Hematopoietic multipotent progenitor cell treated with erythropoietin and hydrocortisone succinate and interleukin-3 and kit ligand, for 15 days (in vitro differentiated cells): ENCODE results near the gene LPO.

ENCODE experiments used
- DNase-seq: peaks from one replicate; pipeline ENCODE4 v3.0.0-alpha.2; 2015; ENCODE audit warnings: low spot score

Gene LPO

DNA sequence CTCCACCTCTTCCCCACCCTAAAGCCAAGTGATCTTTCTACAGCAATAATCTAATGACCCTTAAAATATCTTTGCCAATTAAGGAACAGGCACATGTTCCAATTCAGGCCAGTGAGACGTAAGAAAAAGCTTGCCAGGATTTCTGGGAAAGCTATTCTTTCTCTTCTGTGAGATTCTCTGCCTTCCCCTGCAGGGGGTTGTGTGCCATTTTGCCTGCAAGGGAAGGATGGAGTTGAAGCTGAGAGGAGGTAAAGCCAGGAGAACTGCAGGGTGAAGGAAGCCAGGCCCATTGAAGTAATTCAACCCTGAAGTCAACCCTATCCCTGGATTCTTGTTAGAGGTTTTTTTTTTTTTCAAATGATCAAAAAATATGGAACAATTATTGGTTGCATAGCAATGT is 9.0 kb upstream of the LPO start:
- no peak for DNase-seq

DNA sequence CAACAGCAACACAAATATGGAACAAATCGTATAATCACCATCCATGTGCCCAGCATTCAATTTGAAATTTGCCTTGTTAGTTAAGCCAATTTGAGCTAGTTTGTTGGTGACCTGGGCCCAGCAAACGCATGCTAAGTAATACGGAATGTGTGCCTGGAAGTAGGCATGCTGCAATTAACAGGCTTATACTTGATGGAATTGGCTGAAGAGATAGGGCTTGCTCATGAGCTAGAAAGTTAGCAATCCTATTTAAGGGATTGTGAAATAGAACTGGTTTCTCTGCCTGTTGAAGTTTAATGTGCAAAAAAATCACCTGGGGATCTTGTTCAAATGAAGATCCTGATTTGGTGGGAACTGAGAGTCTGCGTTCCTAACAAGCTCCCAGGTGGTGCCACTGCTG is 8.5 kb upstream of the LPO start:
- no peak for DNase-seq

DNA sequence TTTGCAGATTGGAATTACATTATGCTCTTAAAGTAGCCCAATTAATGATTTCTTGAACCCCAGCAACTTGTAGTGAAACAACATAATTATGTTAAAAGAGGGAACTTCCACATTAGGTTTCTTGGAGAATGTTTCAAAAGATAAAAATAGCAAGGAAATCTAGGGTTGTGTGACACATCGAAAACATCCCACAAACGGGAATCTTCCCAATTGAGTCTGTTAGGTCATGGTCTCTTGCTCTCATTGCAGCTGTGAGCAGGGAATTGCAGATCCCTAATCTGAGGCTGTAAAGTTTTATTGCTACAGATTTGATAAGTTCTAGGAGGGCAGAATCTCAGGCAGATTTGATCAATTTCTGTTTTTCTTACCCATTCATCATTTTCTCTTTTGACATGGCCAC is 6.7 kb upstream of the LPO start:
- no peak for DNase-seq

DNA sequence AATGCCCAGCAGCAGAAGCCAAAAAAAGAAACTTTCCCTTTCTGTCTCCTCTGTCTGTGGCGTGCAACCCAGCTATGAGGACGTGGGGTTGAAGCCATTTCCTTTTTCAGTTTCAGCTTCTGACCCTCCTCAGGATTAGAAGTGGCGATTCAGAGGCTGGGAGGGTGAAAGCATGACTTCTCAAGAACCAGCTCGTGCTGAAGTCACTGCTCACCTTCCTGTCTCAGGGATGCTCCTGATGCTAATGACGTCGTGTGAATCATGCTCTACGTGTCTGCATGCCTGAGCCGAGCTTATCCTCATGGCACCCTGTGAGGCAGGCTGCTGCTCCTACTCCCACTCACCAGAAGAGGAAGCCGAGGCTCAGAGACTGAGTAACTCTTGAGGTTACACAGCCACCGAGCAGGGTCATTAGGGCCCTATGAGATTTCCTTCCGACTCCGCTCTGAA is 5.7 kb upstream of the LPO start:
- DNase-seq, result no peak

DNA sequence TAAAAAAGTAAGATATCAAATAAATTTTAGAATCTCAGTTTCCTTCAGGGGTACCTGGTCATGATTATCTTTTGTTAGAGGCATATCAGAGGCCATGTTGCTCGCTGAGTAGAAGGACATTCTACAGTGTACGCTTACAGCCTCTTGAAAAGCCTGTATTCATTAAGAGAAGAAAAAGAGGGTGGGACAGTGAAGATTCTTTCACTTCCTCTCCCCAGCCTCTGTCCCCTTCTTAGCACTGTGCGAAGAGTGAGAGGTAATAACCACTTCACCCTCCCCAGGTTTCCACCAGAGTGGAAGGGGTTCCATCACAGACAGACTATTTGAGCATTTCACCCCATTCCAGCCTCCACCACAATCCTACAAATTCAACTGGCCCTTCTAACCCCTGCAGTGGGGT is 4.8 kb upstream of the LPO start:
- no peak for DNase-seq

DNA sequence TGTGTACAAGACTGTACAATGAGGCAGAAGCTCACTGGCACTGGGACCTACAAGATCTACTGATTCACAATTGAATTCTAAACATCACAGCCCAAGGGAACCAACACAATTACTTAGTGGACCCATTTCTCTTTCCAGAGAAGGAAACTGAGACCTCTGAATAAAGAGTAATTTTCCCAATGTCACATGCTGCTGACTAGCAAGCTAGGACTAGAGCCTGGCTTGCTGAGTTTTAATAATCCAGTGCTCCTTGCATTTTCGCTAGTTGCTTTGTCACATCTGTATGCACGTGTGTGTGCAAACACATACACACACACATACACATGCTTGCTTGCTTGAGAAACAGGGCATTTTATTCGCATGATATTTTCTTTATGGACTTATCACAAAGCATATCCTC is 3.9 kb upstream of the LPO start:
- DNase-seq, result no peak

DNA sequence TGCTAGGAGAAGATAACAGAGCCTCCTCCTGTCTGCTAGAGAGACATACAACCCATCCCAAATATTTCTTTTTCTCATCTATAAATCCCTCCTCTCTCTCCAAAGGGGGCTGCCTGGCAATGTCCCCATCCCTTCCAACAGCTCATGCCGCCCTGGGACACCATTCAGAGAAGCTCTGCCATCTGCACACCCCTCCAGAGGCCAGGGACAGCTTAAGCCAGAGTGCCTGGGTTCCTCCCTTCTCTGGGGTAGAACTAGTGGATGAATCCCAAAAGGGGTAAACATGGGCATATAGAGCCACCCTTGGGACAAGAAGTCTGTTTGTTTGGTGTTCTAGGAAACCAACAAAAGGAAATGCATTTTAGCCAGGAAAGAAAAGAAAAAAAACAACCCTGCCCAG is 2.6 kb upstream of the LPO start:
- no peak for DNase-seq

DNA sequence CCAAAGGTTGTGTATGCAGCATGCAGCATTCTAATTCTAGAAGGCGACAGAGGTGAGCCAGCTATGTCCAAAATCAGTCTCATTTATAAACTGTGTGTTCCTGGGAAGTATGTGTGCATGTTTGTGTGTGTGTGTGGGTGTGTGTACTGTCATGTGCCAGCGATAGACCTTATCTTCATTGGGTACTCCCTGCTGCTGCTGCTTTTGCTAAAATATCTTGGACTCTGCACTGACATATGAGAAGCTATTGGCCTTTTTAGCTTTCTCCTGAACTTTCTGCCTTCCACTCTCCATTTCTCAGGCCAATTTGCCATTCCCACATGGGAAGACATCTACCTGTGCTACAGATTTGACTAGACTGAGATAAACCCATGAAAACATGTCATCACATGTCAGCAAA is 2.0 kb upstream of the LPO start:
- DNase-seq, result peak; percentile 11

DNA sequence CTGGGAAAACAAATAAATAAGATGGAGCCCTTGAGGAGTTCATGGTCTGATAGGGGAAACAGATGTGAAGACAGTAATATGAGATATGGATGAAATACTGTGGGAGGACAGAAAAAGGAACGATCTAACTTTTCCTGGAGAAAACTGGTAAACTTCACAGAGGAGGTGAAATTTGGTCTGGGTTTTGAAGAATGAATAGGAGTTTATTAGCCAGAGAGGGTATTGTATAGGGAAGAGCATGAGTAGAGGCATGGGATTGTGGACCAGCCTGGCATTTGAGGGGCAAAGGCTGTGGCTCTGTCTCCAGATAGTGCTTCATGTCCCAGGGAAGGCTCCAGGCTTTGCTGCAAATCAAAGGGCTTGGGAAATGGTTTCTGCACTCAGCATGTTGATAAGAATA is 1.6 kb downstream of the LPO start:
- no peak for DNase-seq

DNA sequence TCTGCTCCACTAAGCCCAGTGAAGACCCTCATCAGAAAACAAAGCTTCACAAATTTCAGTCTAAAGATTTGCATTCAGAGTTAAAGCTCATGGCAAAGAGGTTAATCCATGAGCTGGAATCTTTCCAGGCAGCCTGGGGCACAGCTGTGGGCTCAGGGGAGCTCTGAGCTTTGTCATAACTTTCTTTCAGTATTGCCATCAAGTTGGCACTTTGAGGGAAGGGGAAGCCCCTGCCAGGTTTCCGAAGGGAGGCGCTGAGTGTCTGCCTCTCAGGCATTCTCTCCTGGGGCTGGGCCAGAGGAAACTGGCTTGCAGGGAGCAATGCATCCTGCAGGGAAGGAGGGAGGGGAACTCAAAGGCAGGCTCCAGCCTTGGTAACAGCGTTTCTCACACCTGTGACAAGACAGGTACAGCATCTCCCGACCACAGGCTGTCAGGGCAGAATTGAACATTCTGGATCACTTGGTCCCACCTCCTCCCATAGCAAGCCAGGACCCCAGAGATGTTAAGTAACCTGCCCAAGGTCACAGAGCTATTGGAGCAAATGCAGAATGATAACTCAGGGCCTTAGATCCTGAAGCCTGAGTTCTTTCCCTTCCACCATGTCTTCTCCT is 3.9 kb downstream of the LPO start:
- DNase-seq, result no peak

DNA sequence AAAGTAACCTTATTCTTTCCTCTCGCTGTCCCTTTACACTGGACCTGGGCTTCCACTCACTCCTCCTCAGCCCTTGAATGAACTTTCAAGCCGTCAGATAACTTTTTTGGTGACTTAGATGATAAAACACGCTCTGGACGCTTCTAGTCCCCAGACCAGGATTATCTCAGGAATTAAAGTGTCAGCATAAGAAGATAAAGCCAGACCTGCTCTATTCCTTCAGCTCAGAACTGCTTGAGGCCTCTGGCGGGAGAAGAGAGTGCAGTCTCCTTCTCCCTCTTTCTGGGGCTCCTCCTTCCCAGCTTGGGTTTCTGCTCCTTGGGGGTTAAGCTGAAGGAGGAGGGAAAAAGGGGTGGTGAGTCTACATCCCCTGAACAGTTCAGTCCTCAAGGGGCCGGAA is 6.6 kb downstream of the LPO start:
- DNase-seq, result no peak

DNA sequence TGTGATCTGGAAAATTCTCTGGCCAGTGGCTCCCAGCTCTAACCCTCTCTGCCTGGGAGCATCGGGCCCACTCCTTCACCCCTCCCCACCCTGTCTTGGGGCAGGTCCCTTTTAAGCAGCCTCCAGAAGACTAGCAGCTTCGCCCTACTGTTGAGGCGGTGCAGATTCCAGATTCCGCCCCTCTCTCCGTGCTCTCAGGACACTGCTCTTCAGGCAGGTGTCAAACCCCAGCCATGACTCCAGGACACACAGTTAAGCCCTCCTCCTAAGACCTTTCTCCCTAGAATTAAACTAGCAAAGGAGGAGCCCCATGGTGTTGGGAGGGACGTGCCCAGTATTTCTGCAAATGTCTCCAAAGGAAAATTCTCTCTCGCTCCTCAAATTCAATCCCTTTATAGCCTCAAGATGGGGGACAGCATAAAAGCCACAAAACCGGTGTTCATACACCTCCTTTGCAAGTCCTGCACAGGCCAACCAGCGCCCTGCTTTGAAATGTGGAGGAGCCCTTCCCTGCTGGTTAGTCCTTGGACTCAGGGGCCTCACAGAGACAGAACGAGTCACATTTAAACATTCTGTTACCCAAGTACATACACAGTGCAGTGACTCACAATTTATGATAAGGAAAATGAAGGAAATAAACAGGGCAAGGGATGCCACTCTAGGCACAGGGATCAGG is 7.2 kb downstream of the LPO start:
- DNase-seq, result no peak

DNA sequence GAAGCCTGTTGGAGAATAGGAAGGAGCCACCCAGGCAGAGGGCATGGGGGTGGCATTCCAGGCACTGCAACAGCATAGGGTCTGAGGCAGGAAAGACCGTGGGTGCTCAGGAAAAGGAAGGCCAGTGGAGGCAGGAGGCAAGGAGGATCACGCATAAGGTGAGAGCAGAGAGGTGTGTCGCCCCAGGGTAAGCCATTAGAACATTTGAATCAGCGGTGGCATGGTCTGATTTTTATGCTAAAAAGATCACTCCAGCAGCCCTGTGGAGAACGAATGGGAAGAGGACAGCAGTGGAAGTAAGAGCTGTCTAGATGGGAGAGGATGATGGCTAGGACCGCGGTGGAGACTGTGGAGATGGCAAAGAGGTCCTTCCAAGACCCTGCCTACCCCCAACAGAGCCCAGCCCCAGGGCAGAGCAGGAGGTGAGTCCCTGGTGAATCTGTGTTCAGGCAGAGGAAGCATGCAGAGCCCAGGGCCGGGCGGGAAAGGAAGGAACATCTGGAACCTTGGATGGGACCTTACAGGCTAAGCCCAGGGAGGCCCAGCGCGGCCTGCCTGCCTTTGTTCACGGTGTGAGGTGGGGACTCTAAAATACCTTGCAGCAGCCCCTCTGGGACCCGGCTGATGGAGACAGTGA is 7.8 kb downstream of the LPO start:
- no peak for DNase-seq

DNA sequence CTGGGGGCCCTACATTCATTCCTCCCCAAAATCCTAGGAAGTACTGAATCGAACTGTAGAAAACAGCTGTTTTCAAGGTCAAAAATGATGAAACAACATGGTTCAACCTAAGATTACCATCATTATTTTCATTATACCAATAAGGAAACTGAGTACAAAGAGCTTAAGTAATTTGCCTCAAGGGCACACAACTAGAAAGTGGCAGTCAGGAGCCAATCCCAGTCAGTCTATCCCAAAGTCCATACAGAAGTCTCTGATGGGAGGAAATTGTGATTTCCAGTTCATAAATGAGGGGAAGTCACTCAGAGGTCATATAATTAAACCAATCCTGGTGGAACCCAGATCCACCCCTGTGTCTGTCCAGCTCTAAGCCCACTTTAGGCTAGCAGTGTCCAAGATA is 8.4 kb downstream of the LPO start:
- no peak for DNase-seq

DNA sequence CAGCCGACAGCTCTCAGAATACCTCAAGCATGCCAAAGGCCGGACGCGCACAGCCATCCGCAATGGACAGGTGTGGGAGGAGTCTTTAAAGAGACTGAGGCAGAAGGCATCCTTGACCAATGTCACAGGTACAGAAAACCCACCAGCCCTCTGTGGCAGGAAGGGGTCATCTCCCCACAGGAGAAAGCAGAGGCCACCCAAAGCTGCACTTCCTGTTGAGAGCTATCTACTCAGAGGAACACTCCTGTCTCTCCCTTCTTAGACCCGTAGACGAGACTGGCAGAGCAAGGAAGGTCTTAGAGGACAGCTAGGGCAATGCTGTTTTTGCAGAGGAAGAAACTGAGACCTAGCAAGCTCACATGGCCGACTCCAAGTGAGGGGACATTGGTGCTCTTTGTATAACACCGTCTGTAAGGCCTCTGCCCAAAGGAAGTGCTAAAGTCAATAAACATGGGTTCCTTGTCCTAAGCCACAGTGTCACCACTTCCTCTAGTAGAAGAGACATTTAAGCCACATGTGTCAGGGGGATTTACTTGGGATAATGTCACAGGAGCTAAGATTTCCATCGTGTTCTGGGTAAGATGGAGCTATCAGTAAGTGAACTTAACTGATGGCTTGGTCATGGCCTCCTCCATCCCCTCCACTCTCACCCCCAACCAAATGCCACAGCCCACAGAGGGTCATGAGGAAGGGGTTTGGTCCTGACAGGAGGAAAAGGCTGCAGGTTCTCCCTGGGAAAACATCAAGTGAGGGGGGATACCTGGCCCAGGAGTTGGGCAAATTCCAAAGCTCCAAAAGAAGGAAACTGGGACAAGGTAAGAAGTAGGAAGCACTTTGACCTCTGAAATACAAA is 9.4 kb downstream of the LPO start:
- DNase-seq, result no peak

DNA sequence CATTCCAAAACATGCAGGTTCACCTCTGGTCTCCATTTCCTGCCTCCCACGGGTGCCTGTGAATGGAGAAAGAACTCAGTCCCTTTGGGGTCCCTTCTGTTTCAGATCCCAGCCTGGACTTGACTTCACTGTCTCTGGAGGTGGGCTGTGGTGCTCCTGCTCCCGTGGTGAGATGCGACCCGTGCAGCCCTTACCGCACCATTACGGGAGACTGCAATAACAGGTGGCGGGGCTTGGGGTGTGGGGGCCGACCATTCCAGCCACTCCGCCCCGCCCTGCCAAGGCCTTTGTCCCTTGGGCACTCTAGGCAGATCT is 10.5 kb downstream of the LPO start:
- DNase-seq, result no peak

DNA sequence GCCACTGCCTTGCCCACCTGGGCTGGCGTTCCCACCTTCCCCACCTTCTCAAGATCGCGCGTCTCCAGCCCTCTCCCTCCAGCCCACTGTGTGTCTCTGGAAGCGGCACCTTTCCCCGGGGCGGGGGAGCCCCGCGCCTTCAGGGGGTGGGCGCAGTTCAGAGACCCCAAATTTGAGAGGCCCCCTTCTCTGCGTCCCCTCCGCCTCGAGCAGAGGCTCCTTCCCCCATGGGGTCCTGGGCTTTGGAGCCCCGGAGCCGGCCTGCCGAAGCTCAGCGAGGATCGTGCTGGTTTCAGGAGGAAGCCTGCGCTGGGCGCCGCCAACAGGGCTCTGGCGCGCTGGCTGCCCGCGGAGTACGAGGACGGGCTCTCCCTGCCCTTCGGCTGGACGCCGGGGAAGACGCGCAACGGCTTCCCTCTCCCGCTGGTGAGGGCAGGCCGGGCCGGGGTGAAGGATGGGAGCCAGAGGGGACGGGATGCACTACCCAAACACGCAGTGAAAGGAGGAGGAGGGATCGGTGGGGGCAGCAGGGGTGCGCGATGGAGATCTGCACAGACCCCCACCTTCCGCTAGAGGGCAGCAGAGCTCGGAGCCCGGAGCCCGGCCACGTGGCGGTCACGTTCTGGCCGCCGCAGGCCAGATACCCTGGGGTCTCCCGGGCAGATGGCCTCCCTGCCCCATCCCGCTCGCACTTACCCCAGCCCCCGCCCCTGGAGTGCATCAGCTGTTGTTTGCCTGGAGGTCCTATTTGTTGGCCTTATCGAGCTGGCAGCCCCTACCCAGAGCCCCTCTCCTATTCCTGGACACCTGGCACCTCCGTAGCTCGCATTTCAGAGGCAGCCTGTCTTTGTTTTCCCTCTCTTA is 11.1 kb downstream of the LPO start:
- DNase-seq, result peak; percentile 65

DNA sequence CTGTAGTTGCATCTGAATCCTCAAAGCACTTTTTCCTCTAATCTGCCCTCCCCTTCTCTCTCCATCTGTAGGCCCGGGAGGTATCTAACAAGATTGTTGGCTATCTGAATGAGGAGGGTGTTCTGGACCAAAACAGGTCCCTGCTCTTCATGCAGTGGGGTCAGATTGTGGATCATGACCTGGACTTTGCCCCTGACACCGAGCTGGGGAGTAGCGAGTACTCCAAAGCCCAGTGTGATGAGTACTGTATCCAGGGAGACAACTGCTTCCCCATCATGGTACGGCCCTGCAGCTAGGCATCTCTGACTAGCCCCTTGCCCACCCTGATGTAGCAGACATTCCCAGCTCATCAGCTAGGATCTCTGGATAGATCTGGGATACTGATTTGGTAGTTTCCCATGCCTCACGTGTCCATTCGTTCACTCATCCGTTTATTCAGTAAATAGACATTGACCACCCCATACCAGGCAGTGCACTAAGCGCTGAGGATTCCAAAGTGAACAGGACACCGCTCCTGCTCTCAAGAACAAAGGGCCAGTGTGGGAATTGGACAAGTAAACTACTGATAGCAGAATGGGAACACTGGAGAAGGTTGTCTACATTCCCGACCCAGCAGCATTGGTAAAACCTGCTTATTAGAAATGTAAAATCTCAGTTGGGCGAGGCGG is 12.1 kb downstream of the LPO start:
- DNase-seq, result no peak

DNA sequence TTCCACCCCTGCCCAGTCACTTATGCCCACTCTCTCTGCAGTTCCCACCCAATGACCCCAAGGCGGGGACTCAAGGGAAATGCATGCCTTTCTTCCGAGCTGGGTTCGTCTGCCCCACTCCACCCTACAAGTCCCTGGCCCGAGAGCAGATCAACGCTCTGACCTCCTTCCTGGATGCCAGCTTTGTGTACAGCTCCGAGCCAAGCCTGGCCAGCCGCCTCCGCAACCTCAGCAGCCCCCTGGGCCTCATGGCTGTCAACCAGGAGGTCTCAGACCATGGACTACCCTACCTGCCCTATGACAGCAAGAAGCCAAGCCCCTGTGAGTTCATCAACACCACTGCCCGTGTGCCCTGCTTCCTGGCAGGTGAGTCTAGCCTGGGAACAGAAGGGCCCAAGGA is 13.8 kb downstream of the LPO start:
- no peak for DNase-seq

DNA sequence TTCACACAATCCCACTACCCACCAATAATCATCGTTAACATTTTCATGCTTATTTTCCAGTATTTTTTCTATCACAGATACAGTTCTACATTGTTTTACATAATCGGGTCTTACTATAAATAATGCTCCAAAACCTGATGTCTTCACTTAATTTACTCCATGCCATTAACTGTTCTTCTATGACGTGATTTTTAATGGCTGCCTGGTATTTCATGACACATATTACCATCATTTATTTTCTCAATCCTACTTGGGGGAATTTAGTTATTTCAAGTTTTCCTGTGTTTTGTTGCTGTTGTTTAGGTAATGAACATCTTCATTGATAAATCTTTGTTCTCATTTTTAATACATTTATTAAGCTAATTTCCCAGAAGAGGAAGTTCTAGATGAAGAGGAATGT is 14.7 kb downstream of the LPO start:
- no peak for DNase-seq

DNA sequence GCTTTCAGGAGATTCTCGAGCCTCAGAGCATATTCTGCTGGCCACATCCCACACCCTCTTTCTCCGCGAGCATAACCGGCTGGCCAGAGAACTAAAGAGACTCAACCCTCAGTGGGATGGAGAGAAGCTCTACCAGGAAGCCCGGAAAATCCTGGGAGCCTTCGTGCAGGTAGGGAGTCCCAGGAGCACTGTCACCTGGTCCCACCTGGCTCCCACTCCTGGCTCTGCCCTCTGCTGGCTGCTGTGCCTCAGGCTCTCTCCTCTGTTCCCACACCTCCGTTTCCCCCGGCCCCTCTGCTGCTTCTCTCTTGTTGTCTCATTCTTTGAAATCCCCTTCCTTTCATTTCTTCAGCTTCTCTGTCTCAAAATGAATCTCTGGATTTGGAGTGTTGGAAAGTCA is 16.4 kb downstream of the LPO start:
- DNase-seq, result no peak

DNA sequence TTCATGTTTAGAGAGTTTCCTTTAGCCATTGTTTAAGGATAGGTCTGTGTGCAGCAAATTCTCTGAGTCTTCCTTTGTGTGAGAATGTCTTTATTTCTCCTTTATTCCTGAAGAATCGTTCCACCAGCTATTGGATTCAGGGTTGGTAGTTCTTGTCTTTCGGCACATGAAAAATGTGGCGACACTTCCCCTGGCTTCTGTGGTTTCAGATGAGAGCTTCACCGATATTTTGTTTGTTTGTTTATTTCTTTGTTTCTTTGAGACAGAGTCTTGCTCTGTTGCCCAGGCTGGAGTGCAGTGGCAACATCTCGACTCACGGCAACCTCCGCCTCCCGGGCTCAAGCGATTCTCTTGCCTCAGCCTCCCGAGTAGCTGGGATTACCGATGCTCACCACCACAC is 23.8 kb downstream of the LPO start:
- no peak for DNase-seq
